Breast epithelium (tissue), 3 donors: Measurements from ENCODE around the gene PRICKLE3.

Source experiments
- POLR2A ChIP-seq: fragments of 450-650 bp; IDR thresholded peaks from one replicate; pipeline ENCODE4 v1.6.1; 2016; ENCODE audit warnings: antibody characterized with exemption, mild to moderate bottlenecking, moderate library complexity
- POLR2AphosphoS5 ChIP-seq, 3 donors: sonication (generic); formaldehyde crosslinking; IDR thresholded peaks; one replicate each; pipeline ENCODE4 v1.6.1; 2017; ENCODE audit warnings: antibody characterized with exemption in 3 of 3
- TF ChIP-seq, protein P1 (sequence below), 3 donors: fragments of 450-650 bp; IDR thresholded peaks; one replicate each; pipeline ENCODE4 v1.5.1; 2016 to 2017; ENCODE audit warnings: antibody characterized with exemption in 3 of 3, mild to moderate bottlenecking in 3 of 3, moderate library complexity in 3 of 3

DNA sequence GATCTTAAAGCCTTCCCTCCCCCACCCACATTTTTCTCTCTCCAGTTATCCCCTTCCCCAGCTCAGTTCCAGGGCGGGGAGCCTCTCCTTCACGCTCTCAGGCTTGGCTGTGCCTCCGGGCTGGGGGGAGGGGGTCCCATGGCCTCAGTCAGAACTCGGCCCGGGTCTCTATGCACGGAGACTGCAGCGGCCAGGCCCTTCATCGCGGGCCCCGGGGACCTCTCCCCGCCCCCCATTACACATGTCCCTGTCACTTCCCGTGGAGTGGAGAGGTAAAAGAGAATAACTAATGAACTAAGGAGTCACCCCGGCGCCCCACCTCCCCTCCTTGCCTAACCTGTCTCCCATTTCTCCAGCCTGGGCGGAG lies 838 bp upstream of the PRICKLE3 start:
- TF ChIP-seq POLR2A (no peak), POLR2AphosphoS5 (IDR thresholded peaks at IDR 0.05) (no peak)
- TF ChIP-seq, protein P1, sequence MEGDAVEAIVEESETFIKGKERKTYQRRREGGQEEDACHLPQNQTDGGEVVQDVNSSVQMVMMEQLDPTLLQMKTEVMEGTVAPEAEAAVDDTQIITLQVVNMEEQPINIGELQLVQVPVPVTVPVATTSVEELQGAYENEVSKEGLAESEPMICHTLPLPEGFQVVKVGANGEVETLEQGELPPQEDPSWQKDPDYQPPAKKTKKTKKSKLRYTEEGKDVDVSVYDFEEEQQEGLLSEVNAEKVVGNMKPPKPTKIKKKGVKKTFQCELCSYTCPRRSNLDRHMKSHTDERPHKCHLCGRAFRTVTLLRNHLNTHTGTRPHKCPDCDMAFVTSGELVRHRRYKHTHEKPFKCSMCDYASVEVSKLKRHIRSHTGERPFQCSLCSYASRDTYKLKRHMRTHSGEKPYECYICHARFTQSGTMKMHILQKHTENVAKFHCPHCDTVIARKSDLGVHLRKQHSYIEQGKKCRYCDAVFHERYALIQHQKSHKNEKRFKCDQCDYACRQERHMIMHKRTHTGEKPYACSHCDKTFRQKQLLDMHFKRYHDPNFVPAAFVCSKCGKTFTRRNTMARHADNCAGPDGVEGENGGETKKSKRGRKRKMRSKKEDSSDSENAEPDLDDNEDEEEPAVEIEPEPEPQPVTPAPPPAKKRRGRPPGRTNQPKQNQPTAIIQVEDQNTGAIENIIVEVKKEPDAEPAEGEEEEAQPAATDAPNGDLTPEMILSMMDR (IDR thresholded peaks at IDR 0.05) = no peak
